Esophagus squamous epithelium (tissue), 4 donors: ENCODE data around the gene CDON.

ENCODE experiments used
- CTCF ChIP-seq, 6 experiments: fragments of 450-650 bp in 4 of 6; fragments of 200-600 bp in 2 of 6; sonication (generic) in 2 of 6; IDR thresholded peaks; one replicate each; pipeline ENCODE4 v1.5.1; 2016 to 2019; ENCODE audit warnings: antibody characterized with exemption in 6 of 6, mild to moderate bottlenecking in 4 of 6, moderate library complexity in 4 of 6
- POLR2A ChIP-seq, 4 donors: fragments of 450-650 bp; IDR thresholded peaks; one replicate each; pipeline ENCODE4 v1.6.1; 2017; ENCODE audit warnings: antibody characterized with exemption in 4 of 4, mild to moderate bottlenecking in 4 of 4, moderate library complexity in 3 of 4

- TF ChIP-seq CTCF (IDR thresholded peaks at IDR 0.05) (no peak), POLR2A (IDR thresholded peaks at IDR 0.05) (no peak)
Observed at GRCh38 chr11:125995313-125995712, 67.4 kb downstream of the CDON start.
